Adrenal gland (tissue), 5 donors: ENCODE measurements around the gene VPS35L.
"Not testable (repeated sequence)": the region's sequence is repeated elsewhere in the genome, so short reads cannot be mapped to it uniquely, and the experiment has no call there.

Experiments used
- CTCF ChIP-seq, 6 experiments: fragments of 450-650 bp in 4 of 6; fragments of 200-600 bp in 2 of 6; sonication (generic) in 1 of 6; IDR thresholded peaks; 1 replicate in 5 of 6; 2 replicates in 1 of 6; pipeline versions ENCODE4 v1.5.1 to v1.8.0; 2016 to 2021; ENCODE audit warnings: antibody characterized with exemption in 6 of 6, mild to moderate bottlenecking in 2 of 6, moderate library complexity in 1 of 6
- POLR2A ChIP-seq, 2 donors: fragments of 450-650 bp; IDR thresholded peaks; one replicate each; pipeline ENCODE4 v1.6.1; 2017; ENCODE audit warnings: antibody characterized with exemption in 2 of 2, mild to moderate bottlenecking in 2 of 2, moderate library complexity in 1 of 2
- donor health status: DM: no; HTN: no; CAD: no.

- not testable (repeated sequence) for TF ChIP-seq POLR2A, CTCF (IDR thresholded peaks at IDR 0.05)
Observed at GRCh38 chr16:19679281-19679680, 123.8 kb downstream of the VPS35L start.
